Thymus (tissue), 11 donors: ENCODE results near the gene STK39. TPM values are rescaled to one million over a fixed set of nuclear protein-coding genes. Genes with fewer than 3 reads are reported as not detected.
"Not testable (repeated sequence)": the region's sequence is repeated elsewhere in the genome, so short reads cannot be mapped to it uniquely, and the experiment has no call there.

Experiments used
- DNase-seq, 9 donors: peaks; one replicate each; pipeline ENCODE4 v3.0.0-alpha.2; 2013; ENCODE audit warnings: low spot score in 9 of 9, low read depth in 6 of 9, missing footprints in 1 of 9
- H3K27ac ChIP-seq, 2 donors: one replicate each; pipeline ENCODE4 v1.5.1; 2013; ENCODE audit warnings: control low read depth in 1 of 2, low read depth in 1 of 2, low read length in 1 of 2, mild to moderate bottlenecking in 1 of 2, moderate library complexity in 1 of 2
- H3K27me3 ChIP-seq, 2 donors: one replicate each; pipeline ENCODE4 v1.5.1; 2013; ENCODE audit warnings: low read length in 1 of 2; ENCODE audit not compliant: control insufficient read depth in 2 of 2, insufficient read depth in 1 of 2
- H3K36me3 ChIP-seq, 2 donors: one replicate each; pipeline ENCODE4 v1.5.1; 2013; ENCODE audit warnings: low read length in 1 of 2, mild to moderate bottlenecking in 1 of 2, moderate library complexity in 1 of 2; ENCODE audit not compliant: control insufficient read depth in 2 of 2, insufficient read depth in 2 of 2
- H3K4me1 ChIP-seq, 2 donors: one replicate each; pipeline ENCODE4 v1.5.1; 2013; ENCODE audit warnings: low read length in 2 of 2; ENCODE audit not compliant: control insufficient read depth in 2 of 2, insufficient read depth in 2 of 2
- H3K4me3 ChIP-seq, 2 donors: one replicate each; pipeline ENCODE4 v1.5.1; 2013; ENCODE audit warnings: low read length in 2 of 2, control low read depth in 1 of 2, mild to moderate bottlenecking in 1 of 2
- H3K9me3 ChIP-seq, 2 donors: one replicate each; pipeline ENCODE4 v1.5.1; 2013; ENCODE audit warnings: low read length in 1 of 2, mild to moderate bottlenecking in 1 of 2; ENCODE audit not compliant: control insufficient read depth in 2 of 2, insufficient read depth in 1 of 2
- WGBS: extraction: QIAGEN DNeasy Blood & Tissue Kit; methylation state at CpG from one replicate; pipeline ENCODE4 v1.1.7; 2013; 5-methylcytosine and 5-hydroxymethylcytosine counted together
- polyA plus RNA-seq: library from polyadenylated mRNA; stranded (reverse); fragments of 200-250 nt; gene quantifications from one replicate; pipeline ENCODE4 v1.2.3, GENCODE V29; 2013
- total RNA-seq: library from RNA; stranded (reverse); fragments of 120-200 nt; gene quantifications from one replicate; pipeline ENCODE4 v1.2.4, GENCODE V29; 2013
- donor health status: healthy.

STK39 gene
- total and polyA plus RNA-seq, 2 donors, result 30.7 to 34.1 TPM

DNA sequence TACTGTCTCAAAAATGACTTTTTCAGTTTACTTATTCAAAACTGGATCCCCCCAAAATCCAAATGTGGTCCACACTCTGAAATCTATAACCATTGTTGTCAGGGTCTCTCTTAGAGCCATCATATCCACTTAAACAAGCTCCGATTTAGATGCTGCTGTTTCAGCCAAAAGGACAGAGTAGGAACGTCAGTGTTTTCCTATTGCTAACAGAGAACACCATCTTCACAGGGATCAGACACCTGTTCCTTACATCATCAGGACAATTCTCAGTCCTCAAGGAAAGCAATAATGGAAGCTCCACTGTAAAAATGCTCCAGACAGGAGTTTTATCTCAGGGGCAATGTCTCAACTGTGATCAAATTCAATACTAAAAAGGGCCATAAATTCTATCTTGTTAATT is 155.4 kb downstream of the STK39 start:
- over 99% methylated on average over 2 of the region's 2 CpGs for WGBS
- no peak overlapping the region for H3K27ac ChIP-seq
- H3K36me3 ChIP-seq, result peaks cover 0 to 9% of the 10 kb centered on the region in 2 donors
- H3K4me3 ChIP-seq, result no peak overlapping the region
- no peaks in the 10 kb centered on the region for H3K27me3 ChIP-seq
- peaks cover 3% of the 10 kb centered on the region in 2 donors for H3K4me1 ChIP-seq
- no peak for DNase-seq
- no peaks in the 10 kb centered on the region for H3K9me3 ChIP-seq

DNA sequence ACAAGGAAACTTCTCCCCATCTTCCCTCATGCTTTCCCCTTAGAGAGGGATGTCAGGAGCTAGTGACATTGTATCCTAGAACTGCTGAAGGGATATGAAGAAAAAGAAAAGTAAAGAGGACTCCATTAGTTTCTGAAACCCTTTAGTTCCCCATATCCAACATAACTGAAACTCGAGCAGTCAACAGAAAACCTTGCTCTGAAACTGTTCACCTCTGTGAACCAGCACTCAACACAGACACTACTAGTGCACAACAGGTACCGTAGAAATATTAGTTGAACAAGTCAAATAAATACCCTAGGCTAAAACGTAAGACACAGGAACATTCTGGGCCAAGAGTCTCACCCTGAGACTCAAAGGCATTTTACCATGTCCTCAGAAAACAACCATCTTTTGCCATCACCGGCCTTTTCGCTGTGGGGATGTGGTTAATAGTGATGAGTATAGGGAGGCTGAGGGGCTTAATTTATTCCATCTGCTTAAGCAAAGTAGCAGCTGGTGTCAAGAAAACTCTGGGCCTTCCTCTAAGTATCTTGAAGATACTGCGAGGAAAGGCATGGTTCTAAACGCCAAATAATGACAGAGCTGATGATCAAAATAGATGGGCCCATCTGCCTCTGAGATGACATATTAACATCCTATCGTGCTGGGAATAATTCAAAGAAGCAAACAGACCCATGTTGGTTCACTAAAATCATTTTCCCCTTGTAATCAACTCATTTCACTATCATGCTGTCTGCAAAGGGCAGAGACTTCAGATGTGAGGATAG is 156.8 kb downstream of the STK39 start:
- 98% methylated on average over 8 of the region's 8 CpGs for WGBS

DNA sequence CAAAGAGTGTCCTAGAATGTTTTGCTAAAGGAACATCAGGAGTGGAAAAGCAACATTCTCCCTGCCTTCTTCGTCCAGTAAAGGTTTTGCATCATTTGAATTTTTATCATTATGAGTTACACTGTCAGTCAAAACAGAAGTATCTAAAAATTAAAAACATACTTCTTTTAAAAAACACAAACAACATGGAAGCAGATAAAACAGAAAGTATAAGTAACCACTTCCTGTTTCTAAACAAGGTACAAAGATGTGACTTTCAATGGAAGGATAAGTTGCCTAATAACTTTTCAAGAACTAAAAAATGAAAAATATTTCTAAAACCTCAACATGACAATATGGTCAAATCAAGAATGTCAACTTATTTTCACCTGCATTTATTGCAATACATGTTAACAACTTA is 158.2 kb downstream of the STK39 start:
- Histone ChIP-seq H3K4me3 (no peak overlapping the region), H3K4me1 (peaks cover 3% of the 10 kb centered on the region in 2 donors), H3K9me3 (no peaks in the 10 kb centered on the region), H3K36me3 (peaks cover 3 to 4% of the 10 kb centered on the region in 2 donors), H3K27ac (peak overlapping the region in 1 of 2 donors; percentile 33), H3K27me3 (no peaks in the 10 kb centered on the region)
- whole genome bisulfite sequencing, result 88% methylated on average over 1 of the region's 1 CpG
- DNase-seq, result peak in 4 of 9 donors; percentile 5 to 38 (median 12)

More for the DNA sequence above, 156.8 kb downstream of the STK39 start:
- H3K4me1 ChIP-seq, result peaks cover 3% of the 10 kb centered on the region in 2 donors
- no peaks in the 10 kb centered on the region for H3K9me3 ChIP-seq
- peaks cover 0 to 3% of the 10 kb centered on the region in 2 donors for H3K36me3 ChIP-seq
- DNase-seq, result no peak
- no peak overlapping the region for H3K27ac ChIP-seq
- no peak overlapping the region for H3K4me3 ChIP-seq
- no peaks in the 10 kb centered on the region for H3K27me3 ChIP-seq

DNA sequence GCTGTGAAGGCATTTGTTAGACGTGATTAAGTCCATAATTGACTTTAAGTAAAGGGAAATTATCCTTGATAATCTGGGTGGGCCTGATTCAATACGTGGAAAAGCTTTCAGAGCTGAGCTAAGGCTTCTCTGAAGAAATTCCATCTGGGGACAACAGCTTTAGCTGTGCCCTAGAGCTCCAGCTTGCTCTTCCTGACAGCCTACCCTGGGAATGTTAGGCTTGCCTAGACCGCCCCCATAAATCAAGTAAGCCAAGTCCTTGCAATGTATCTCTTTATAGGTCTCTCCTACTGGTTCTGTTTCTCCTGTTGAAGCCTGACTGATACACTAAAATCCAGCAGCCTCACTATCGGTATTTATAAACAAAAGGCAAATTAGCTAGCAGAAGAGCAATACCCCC is 160.0 kb downstream of the STK39 start:
- H3K4me3 ChIP-seq, result no peak overlapping the region
- peaks cover 3% of the 10 kb centered on the region in 2 donors for H3K4me1 ChIP-seq
- WGBS, result 97% methylated on average over 4 of the region's 4 CpGs

DNA sequence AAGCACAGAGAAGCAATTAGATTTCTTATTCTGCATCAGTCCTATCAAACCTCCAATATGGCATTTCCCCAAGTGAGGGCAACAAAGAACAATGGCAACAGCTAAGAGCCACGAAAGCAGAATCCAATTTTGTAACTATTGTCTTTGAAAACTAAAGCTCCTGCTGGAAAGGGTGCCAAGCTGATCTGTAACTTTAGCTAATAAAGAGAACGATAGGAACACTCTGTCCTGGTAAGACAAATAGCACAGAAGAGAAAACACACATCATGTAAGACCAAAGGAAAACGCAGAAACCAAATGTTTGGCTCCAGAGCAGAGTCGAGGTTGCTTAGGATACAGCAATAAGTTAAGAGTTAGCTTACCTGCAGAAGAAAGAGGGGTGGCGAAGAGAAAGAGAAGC is 160.5 kb downstream of the STK39 start:
- Histone ChIP-seq H3K36me3 (peaks cover 3 to 4% of the 10 kb centered on the region in 2 donors), H3K4me1 (peaks cover 3% of the 10 kb centered on the region in 2 donors), H3K4me3 (no peak overlapping the region), H3K9me3 (no peaks in the 10 kb centered on the region), H3K27me3 (no peaks in the 10 kb centered on the region), H3K27ac (no peak overlapping the region)
- WGBS, result 97% methylated on average over 5 of the region's 5 CpGs
- no peak for DNase-seq

More for the DNA sequence above, 160.0 kb downstream of the STK39 start:
- no peak overlapping the region for H3K27ac ChIP-seq
- no peak for DNase-seq
- no peaks in the 10 kb centered on the region for H3K9me3 ChIP-seq
- H3K27me3 ChIP-seq, result no peaks in the 10 kb centered on the region
- peaks cover 3 to 4% of the 10 kb centered on the region in 2 donors for H3K36me3 ChIP-seq

DNA sequence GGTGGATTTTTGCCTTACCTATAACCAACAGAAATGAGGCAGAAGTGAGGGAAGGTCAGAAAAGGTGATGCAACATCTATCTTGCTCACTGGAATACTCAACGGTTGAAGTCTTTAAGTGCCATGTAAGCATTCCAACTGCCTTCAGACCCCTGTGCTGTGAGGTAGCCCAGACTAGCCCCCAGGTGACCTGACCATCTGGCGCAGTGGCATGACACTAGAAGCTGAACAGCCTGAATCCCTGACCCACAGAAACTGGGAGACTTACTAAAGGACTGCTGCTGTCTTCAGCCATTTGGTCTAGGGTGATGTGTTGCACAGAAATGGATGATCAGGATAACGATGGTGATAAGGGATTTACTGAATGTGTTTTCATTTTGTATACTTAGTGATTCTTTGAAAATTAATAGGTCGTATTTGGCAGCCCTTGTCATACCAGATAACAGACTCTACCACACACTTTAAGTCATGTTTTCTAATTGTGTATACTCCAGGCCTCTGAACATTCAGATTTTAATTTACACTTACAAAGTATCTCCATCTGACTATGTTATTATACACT is 161.5 kb downstream of the STK39 start:
- Histone ChIP-seq H3K4me1 (peaks cover 3% of the 10 kb centered on the region in 2 donors), H3K27me3 (no peaks in the 10 kb centered on the region), H3K9me3 (no peaks in the 10 kb centered on the region), H3K27ac (no peak overlapping the region), H3K36me3 (peaks cover 3 to 4% of the 10 kb centered on the region in 2 donors), H3K4me3 (no peak overlapping the region)
- no peak for DNase-seq
- over 99% methylated on average over 4 of the region's 4 CpGs for WGBS

DNA sequence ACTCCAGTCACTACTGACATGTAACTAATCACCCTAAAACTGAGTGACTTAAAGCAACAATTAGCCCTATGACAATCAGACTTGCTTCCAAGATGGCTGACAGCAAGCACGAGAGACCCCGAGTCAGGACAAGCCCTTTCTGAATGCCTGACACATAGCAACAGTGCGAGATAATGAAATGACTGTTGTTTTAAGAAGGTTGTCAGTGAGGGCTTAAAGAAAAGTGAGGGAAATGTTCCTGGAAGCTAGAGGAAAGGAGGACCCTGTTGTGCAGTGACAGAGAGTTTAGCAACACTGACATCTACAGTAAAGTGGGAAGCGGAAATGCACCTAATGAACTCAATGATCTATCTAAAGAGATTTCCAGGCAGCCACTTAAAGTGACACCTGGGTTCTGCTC is 163.1 kb downstream of the STK39 start:
- H3K27me3 ChIP-seq, result no peaks in the 10 kb centered on the region
- H3K4me1 ChIP-seq, result peaks cover 3% of the 10 kb centered on the region in 2 donors
- H3K36me3 ChIP-seq, result peaks cover 4 to 6% of the 10 kb centered on the region in 2 donors
- H3K4me3 ChIP-seq, result no peak overlapping the region
- DNase-seq, result no peak
- H3K27ac ChIP-seq, result no peak overlapping the region
- no peaks in the 10 kb centered on the region for H3K9me3 ChIP-seq
- WGBS, result 97% methylated on average over 4 of the region's 4 CpGs

DNA sequence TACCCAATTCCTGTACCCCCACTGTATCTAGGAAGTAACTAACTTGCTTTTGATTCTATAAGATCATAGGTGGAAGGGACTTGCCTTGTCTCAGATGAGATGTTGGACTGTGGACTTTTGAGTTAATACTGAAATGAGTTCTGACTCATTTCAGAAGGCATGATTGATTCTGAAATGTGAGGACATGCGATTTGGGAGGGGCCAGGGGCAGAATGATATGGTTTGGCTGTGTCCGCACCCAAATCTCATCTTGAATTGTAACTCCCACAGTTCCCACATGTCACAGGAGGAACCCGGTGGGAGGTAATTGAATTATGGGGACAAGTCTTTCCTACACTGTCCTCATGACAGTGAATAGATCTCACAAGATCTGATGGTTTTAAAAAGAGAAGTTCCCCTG is 165.9 kb downstream of the STK39 start:
- not testable (repeated sequence) for H3K9me3 ChIP-seq, H3K4me3 ChIP-seq, H3K27ac ChIP-seq, H3K36me3 ChIP-seq, H3K4me1 ChIP-seq, H3K27me3 ChIP-seq, DNase-seq
- 98% methylated on average over 3 of the region's 3 CpGs for WGBS

DNA sequence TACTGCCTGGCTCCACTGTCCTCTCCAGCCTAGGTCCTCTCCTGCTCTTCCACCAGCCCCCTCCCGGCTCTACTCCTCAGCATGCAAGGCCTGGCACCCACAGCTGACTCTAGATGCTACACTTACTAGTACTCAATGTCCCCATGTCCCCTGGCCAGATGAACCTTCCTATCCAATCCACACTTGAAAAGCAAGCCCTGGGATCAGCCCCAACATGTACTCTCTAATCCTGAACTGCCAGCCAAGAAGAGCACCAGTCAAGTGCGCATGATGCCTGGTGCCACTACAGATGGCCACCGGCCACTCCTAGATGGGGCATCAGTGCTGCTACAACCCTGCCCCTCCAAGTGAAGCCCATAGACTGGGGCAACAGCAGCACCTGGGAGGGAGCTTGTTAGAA is 168.2 kb downstream of the STK39 start:
- H3K9me3 ChIP-seq, result no peaks in the 10 kb centered on the region
- H3K4me1 ChIP-seq, result no peaks in the 10 kb centered on the region
- peaks cover 0 to 13% of the 10 kb centered on the region in 2 donors for H3K36me3 ChIP-seq
- H3K27ac ChIP-seq, result no peak overlapping the region
- no peak overlapping the region for H3K4me3 ChIP-seq
- WGBS, result 98% methylated on average over 3 of the region's 3 CpGs
- no peak for DNase-seq
- H3K27me3 ChIP-seq, result no peaks in the 10 kb centered on the region
